ENCODE data around the gene GRAMD1A. TPM values are rescaled to one million over a fixed set of nuclear protein-coding genes. Genes with fewer than 3 reads are reported as not detected.

The GRAMD1A gene
- total and polyA plus RNA-seq, 2 of the 8 experiments (the other 6 are each of a cell fraction or from before 2014, with no cell fraction given), result 113 to 154 TPM

DNA sequence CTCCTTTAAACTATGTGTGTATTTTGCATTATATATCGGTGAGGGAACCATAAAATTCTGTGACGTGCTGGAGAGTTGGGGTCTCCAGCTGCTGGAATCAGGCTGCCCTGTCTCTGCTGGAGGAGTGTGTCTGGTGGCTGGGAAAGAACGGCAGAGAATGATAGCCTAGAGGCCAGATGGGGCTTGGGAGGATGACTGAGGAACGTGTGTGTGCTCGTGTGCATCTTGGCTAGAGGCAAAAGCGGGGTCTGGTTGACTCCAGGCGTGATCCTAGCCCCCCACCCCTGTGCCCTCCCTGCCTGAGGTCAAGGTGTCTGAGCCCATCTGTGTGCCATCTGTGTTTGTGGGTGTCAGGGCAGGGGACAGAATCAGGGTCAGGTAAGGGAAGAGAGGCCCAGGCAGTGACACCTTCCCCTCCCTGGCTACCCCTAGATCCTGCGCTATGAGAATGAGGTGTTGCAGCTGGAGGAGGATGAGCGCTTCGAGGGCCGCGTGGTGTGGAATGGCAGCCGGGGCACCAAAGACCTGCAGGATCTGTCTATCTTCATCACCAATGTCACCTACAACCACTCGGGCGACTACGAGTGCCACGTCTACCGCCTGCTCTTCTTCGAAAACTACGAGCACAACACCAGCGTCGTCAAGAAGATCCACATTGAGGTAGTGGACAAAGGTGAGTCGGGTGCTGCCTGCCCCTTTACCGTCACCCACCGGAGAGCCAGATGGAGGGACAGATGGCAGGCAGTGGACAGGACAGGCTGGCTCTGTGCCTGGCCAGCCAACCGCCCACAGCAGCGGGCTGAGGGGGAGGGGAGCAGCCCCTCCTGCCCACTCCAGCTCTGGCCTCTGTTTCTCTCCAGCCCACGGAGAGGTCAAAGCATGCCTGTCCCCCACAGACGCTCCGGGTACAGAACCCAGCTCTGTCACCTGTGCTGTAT is 33.2 kb downstream of the GRAMD1A start:
- H4K91ac ChIP-seq (replicated peaks; ENCODE audit: insufficient read length, low read length), result no peak overlapping the region
- H3K4me3 ChIP-seq (ENCODE audit: extremely low read depth in 1 of 4, insufficient read depth in 2 of 4, low read depth in 3 of 4, low read length in 4 of 4), result no peak overlapping the region; a peak in 1 of 8 replicates
- peak overlapping the region in 1 of 4 experiments; percentile 10; a peak in 1 of 7 replicates for H3K9ac ChIP-seq (replicated peaks in 1 of 4; ENCODE audit: extremely low read depth in 1 of 4, low read depth in 3 of 4, low read length in 3 of 4)
- no peak for FAIRE-seq
- H4K8ac ChIP-seq (ENCODE audit: extremely low read depth, insufficient read depth, low read length), result no peak overlapping the region
- 88% methylated on average over 30 of the region's 30 CpGs; no CpG with 5 or more reads in 1 of the 2 experiments for WGBS, 2 experiments (ENCODE audit: extremely low coverage in 1 of 2, insufficient coverage in 1 of 2, insufficient read length in 1 of 2, insufficient replicate concordance in 2 of 2, low coverage in 1 of 2, low lambda C conversion rate in 2 of 2, missing lambda C conversion rate in 1 of 2)
- H3K4me1 ChIP-seq (replicated peaks in 1 of 4; ENCODE audit: control insufficient read depth in 3 of 4, insufficient read depth in 4 of 4, low read length in 3 of 4), result peaks cover 0 to 8% (median 4%) of the 10 kb centered on the region in 4 experiments; a peak in 6 of 7 replicates
- H3K56ac ChIP-seq (replicated peaks; ENCODE audit: insufficient read length, low read depth, low read length), result no peak overlapping the region
- H2BK20ac ChIP-seq (ENCODE audit: low read length), result no peak overlapping the region
- H2AK5ac ChIP-seq (ENCODE audit: low read depth, low read length), result no peak overlapping the region
- H3K4ac ChIP-seq (replicated peaks; ENCODE audit: insufficient read length, low read depth, low read length), result no peak overlapping the region
- CTCF ChIA-PET (ENCODE audit: partially characterized antibody), result interaction anchor here (0.7 to 2.9 kb wide), 2 partner anchors 8 to 10 kb away, joined by 4 to 14 read pairs; partner anchors contain the start of gene HPN
- H3K14ac ChIP-seq (ENCODE audit: insufficient read length), result no peak overlapping the region
- peaks cover 10% of the 10 kb centered on the region; the same call in 1 of the 2 replicates for H3K23me2 ChIP-seq (ENCODE audit: low read depth, low read length)
- no peak overlapping the region for H3K23ac ChIP-seq (ENCODE audit: insufficient read length)
- H2BK15ac ChIP-seq (ENCODE audit: low read length), result no peak overlapping the region
- no peak overlapping the region for H4K5ac ChIP-seq (ENCODE audit: insufficient read length, low read depth, low read length)
- DNase-seq (ENCODE audit: low read depth in 1 of 2, low spot score in 2 of 2), result no peak
- no peaks in the 10 kb centered on the region for H3K79me1 ChIP-seq (ENCODE audit: low read depth, low read length)
- no peak overlapping the region for H2BK5ac ChIP-seq (ENCODE audit: low read depth, low read length)
- H2BK12ac ChIP-seq (ENCODE audit: low read depth, low read length), result no peak overlapping the region
- H3K4me2 ChIP-seq (ENCODE audit: insufficient read depth in 1 of 2, low read depth in 2 of 2, low read length in 2 of 2), result no peak overlapping the region
- no peak overlapping the region for H3K27ac ChIP-seq (ENCODE audit: low read depth, low read length)
- H3K18ac ChIP-seq (ENCODE audit: extremely low read depth, low read length), result no peak overlapping the region
- TF ChIP-seq CHD1 (IDR thresholded peaks at IDR 0.05; ENCODE audit: low read depth, low read length), result no peak
- no peak for TF ChIP-seq SUZ12 (IDR thresholded peaks at IDR 0.05; ENCODE audit: low read length)
- TF ChIP-seq TEAD4 (IDR thresholded peaks at IDR 0.05; ENCODE audit: low read depth, low read length), result no peak
- TF ChIP-seq TAF1 (IDR thresholded peaks at IDR 0.05; ENCODE audit: low read depth, low read length), result no peak
- no peak for TF ChIP-seq EP300 (IDR thresholded peaks at IDR 0.05; ENCODE audit: borderline replicate concordance in 1 of 2, low read depth in 2 of 2, low read length in 2 of 2)
- H4K20me1 ChIP-seq (replicated peaks in 1 of 2; ENCODE audit: control insufficient read depth in 1 of 2, insufficient read depth in 2 of 2, low read length in 2 of 2), result peaks cover 1 to 3% of the 10 kb centered on the region in 2 experiments
- peaks cover 4 to 32% (median 28%) of the 10 kb centered on the region in 4 experiments for H3K27me3 ChIP-seq (replicated peaks in 1 of 4; ENCODE audit: control insufficient read depth in 3 of 4, extremely low read depth in 1 of 4, insufficient read depth in 3 of 4, low read length in 3 of 4)
- H3K79me2 ChIP-seq (ENCODE audit: control insufficient read depth in 1 of 2, insufficient read depth in 2 of 2, low read length in 2 of 2), result no peaks in the 10 kb centered on the region
- no peak overlapping the region for H2BK120ac ChIP-seq (replicated peaks; ENCODE audit: low read depth, low read length)
- H3K9me3 ChIP-seq (ENCODE audit: insufficient read depth in 2 of 2, low read depth in 1 of 2, low read length in 1 of 2), result no peaks in the 10 kb centered on the region
- H2AFZ ChIP-seq (ENCODE audit: low read length), result no peak overlapping the region
- POLR2A ChIA-PET (ENCODE audit: partially characterized antibody), result interaction anchor here (1.1 to 1.4 kb wide), 2 partner anchors 10 to 12 kb away, joined by 3 to 5 read pairs; no protein-coding TSS in a partner anchor
- H3K36me3 ChIP-seq (ENCODE audit: control insufficient read depth in 2 of 4, insufficient read depth in 4 of 4, low read length in 3 of 4), result peaks cover 0 to 1% (median 0%) of the 10 kb centered on the region in 4 experiments; a peak in 4 of 8 replicates

All from H1 (cell line).